ENCODE data around the gene RNF182. TPM values are rescaled to one million over a fixed set of nuclear protein-coding genes. Genes with fewer than 3 reads are reported as not detected.

Gene RNF182
- total RNA-seq, 1 experiment from 2014 or later = 3.7 TPM

DNA sequence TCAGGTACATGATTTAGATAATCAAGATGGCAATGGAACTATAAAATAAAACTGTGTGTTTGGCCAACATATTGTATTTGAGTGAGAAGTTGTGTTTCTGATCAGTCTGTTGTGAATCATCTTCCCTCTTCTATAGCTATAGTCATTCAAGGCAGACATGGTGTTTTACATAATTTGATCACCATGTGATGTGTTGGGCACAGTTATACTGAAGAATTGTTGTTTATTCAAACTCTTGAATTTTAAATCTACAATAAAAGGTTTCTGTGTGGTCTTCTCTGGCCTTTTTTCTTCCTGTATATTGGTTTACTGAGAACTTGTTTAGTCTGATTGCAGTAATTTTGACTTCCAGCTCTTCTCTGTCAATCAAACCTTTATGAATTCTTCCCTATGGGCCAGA lies 4.4 kb downstream of the RNF182 start:
- no peak overlapping the region for H2BK5ac ChIP-seq (ENCODE audit: insufficient read length, low read length)
- peaks cover 4% of the 10 kb centered on the region; the same call in 1 of the 2 replicates for H3K27me3 ChIP-seq (ENCODE audit: insufficient read depth, low read length)
- H3K4me2 ChIP-seq (ENCODE audit: insufficient read depth, insufficient read length, low read length) = no peak overlapping the region
- peaks cover 29% of the 10 kb centered on the region for H3K27me3 Mint-ChIP-seq (ENCODE audit: low read depth)
- no peak overlapping the region for H3K23ac ChIP-seq (ENCODE audit: insufficient read length, low read depth, low read length)
- no peak overlapping the region for H4K91ac ChIP-seq (ENCODE audit: insufficient read length, low read depth, low read length)
- H3K27ac Mint-ChIP-seq = no peak overlapping the region
- H3K14ac ChIP-seq (ENCODE audit: insufficient read depth, low read length) = no peak overlapping the region
- H4K5ac ChIP-seq (ENCODE audit: insufficient read length, low read depth, low read length) = no peak overlapping the region
- no peaks in the 10 kb centered on the region for H3K79me1 ChIP-seq (ENCODE audit: insufficient read depth, low read depth, low read length, poor library complexity, severe bottlenecking)
- H3K56ac ChIP-seq (ENCODE audit: insufficient read length, low read depth, low read length) = no peak overlapping the region
- H2BK12ac ChIP-seq (ENCODE audit: insufficient read length, low read depth, low read length) = no peak overlapping the region
- no peaks in the 10 kb centered on the region for H3K9me3 ChIP-seq (ENCODE audit: control insufficient read depth, low read depth, low read length)
- no peaks in the 10 kb centered on the region for H4K20me1 ChIP-seq (ENCODE audit: control insufficient read depth, insufficient read depth, insufficient read length)
- no peak overlapping the region for H3K4me3 Mint-ChIP-seq
- H3K18ac ChIP-seq (ENCODE audit: insufficient read length, low read depth, low read length) = no peak overlapping the region
- no peak overlapping the region for H3K27ac ChIP-seq (ENCODE audit: insufficient read length, low read depth, low read length)
- H3K4me1 Mint-ChIP-seq = peaks cover 28 to 39% of the 10 kb centered on the region in 2 experiments
- no peaks in the 10 kb centered on the region for H3K79me2 ChIP-seq (ENCODE audit: insufficient read depth, low read length)
- H2AK5ac ChIP-seq (ENCODE audit: insufficient read length, low read length) = no peak overlapping the region
- no peak for DNase-seq
- H3T11ph ChIP-seq (ENCODE audit: low read length) = no peak overlapping the region
- no peaks in the 10 kb centered on the region; the same call in 1 of the 2 replicates for H3K4me1 ChIP-seq (ENCODE audit: insufficient read depth, low read length)
- no peak overlapping the region for H3K4ac ChIP-seq (ENCODE audit: low read depth, low read length)
- no peak overlapping the region for H2BK15ac ChIP-seq (ENCODE audit: low read depth, low read length)
- H3K9me3 Mint-ChIP-seq = no peaks in the 10 kb centered on the region
- H2BK120ac ChIP-seq (ENCODE audit: low read depth, low read length, poor library complexity, severe bottlenecking) = no peak overlapping the region
- peaks cover 9% of the 10 kb centered on the region for H3K23me2 ChIP-seq (ENCODE audit: insufficient read length, low read depth, low read length, poor library complexity, severe bottlenecking)
- no peak overlapping the region for H2AFZ ChIP-seq (ENCODE audit: low read length)
- no peak overlapping the region for H4K8ac ChIP-seq (replicated peaks; ENCODE audit: insufficient read length, low read depth, low read length)
- peaks cover 0 to 6% (median 0%) of the 10 kb centered on the region in 3 experiments; a peak in 2 of 7 replicates for H3K36me3 Mint-ChIP-seq (ENCODE audit: insufficient read depth in 1 of 3, low read depth in 3 of 3)
- H3K9ac ChIP-seq (ENCODE audit: extremely low read depth, insufficient read length, low read length) = no peak overlapping the region
- TF ChIP-seq, protein P1, sequence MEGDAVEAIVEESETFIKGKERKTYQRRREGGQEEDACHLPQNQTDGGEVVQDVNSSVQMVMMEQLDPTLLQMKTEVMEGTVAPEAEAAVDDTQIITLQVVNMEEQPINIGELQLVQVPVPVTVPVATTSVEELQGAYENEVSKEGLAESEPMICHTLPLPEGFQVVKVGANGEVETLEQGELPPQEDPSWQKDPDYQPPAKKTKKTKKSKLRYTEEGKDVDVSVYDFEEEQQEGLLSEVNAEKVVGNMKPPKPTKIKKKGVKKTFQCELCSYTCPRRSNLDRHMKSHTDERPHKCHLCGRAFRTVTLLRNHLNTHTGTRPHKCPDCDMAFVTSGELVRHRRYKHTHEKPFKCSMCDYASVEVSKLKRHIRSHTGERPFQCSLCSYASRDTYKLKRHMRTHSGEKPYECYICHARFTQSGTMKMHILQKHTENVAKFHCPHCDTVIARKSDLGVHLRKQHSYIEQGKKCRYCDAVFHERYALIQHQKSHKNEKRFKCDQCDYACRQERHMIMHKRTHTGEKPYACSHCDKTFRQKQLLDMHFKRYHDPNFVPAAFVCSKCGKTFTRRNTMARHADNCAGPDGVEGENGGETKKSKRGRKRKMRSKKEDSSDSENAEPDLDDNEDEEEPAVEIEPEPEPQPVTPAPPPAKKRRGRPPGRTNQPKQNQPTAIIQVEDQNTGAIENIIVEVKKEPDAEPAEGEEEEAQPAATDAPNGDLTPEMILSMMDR (conservative IDR thresholded peaks at IDR 0.05) = no peak
- H2BK20ac ChIP-seq (ENCODE audit: low read depth, low read length, poor library complexity, severe bottlenecking) = no peak overlapping the region
